H54 (cell line): ENCODE results near the gene MPIG6B.

Source experiments
- DNase-seq: peaks from one replicate; pipeline ENCODE4 v3.0.0; 2011; ENCODE audit warnings: low spot score, mixed read lengths; ENCODE audit not compliant: insufficient read length
- FAIRE-seq: peaks from 3 replicates; lab custom pipeline; 2011; peaks lifted over from hg19 to GRCh38; lab: Jason Lieb, UNC
- POLR2A ChIP-seq: IDR thresholded peaks from 2 replicates; pipeline ENCODE4 v1.6.1; 2011; ENCODE audit warnings: low read depth, mild to moderate bottlenecking, low read length

MPIG6B gene

GRCh38 chr6:31723245-31723979 is at the start of gene MPIG6B:
TSS of gene MPIG6B (plus strand) at chr6:31723373. CDS start at chr6:31723384, 11 bp downstream.
- FAIRE-seq (no peak), DNase-seq (no peak)
- no peak for TF ChIP-seq POLR2A

DNA sequence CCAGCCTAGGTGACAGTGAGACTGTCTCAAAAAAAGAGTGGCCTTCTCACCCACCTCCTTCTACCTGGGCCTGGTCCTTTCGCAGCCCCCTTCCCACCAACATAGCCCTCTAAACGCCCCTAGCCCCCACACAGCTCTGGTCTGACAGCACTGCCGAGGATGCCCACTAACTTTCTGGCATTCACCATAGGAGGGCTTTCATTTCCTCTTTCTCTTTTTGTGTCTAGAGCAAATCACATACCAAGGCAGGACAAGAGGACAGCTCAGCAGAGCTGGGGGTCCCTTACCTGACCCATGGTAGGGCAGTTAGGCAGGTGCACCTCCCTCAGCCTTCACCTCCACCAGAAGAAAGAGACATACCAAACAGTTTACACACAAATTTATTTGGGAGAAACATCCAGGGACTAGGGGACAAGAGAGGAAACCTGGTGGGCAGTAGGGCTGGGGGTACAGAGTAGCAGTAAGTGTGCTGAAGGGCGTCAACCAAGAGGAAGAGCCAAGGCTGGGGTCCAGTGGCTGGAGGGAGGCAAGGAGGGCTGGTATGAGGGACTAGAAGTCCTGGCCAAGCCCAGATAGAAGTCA is 46.8 kb upstream of the MPIG6B start:
- FAIRE-seq (no peak), DNase-seq (no peak)
- no peak for TF ChIP-seq POLR2A

DNA sequence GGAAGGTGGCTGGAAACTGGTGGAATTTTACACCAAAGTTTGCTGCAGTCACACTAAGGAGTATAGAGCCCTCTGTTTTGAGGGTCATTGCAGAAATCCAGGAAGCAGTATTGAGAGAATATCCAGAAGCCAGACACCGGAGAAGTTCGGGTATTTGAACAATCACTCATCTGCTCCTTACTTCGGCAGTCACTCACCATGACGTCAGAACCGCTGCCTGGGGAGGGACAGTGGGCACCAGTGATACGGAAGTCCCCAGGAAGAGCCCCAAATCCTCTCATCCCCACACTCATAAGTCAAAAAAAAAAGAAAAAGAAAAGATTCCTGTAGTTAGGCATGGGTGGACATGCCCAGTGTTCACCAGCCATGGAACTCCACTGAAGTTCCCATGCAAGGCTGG is 46.3 kb upstream of the MPIG6B start:
- FAIRE-seq (no peak), DNase-seq (no peak)
- TF ChIP-seq POLR2A = no peak

- DNase-seq = no peak
- TF ChIP-seq POLR2A = no peak
- no peak for FAIRE-seq
Measured at GRCh38 chr6:31677955-31678354, 45.2 kb upstream of the MPIG6B start.

DNA sequence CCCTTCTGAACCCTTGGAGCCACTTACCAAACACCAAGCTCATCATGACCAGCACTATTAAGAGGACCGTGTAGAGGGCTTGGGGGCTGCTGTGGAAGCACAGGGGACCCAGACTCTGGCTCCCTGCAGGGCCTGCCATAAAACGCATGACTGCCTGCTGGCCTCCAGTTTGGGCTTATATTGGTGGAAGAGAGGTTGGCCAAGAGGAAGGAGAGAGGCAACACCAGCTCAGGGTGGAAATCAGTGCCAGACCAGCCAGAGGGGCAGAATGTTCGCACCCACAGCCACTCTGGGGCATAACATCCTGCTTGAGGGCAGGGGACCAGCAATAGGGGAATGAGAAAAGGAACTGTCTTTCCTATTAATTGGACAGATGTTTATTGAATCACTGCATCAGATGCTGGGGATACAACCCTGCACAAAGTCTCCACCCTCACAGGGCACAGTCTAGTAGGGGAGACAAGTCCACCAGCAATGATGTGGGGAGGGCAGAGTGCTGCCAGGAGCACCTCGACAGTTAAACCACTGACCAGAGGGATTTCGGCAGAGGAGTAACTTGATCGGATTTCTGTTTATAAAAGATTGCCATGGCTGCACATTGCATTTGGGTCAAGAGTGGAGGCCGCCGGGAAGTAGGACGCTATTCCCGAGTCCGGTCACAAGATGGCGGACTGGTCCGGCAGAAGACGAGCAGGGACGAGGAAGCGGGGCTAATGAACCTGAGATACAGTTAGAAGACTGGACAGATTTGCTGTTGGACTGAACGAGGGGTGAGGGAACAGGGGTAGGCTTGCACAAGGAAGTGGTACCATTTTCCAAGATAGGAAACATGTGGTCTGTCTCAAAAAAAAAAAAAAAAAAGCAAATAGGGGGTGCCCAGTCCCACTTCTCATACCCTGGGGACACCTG is 42.7 kb upstream of the MPIG6B start, which contains the start of gene LY6G5C:
LY6G5C (minus strand) TSS at position 842 of the 909 bp plus-strand sequence; CDS start at position 148, 694 bp downstream.
- no peak for TF ChIP-seq POLR2A
- peak; percentile 20 for FAIRE-seq
- DNase-seq = peak; percentile 69

GRCh38 chr6:31681135-31681671 is 42.0 kb upstream of the MPIG6B start:
- no peak for TF ChIP-seq POLR2A
- no peak for FAIRE-seq
- no peak for DNase-seq

GRCh38 chr6:31683591-31683990 is 39.6 kb upstream of the MPIG6B start:
- DNase-seq (no peak), FAIRE-seq (no peak)
- TF ChIP-seq POLR2A = no peak

GRCh38 chr6:31686483-31686882 is 36.7 kb upstream of the MPIG6B start:
- no peak for FAIRE-seq
- no peak for TF ChIP-seq POLR2A
- DNase-seq = no peak

- no peak for TF ChIP-seq POLR2A
- DNase-seq (no peak), FAIRE-seq (no peak)
Measured at GRCh38 chr6:31687321-31687720, 35.9 kb upstream of the MPIG6B start.

- no peak for FAIRE-seq
- no peak for DNase-seq
- no peak for TF ChIP-seq POLR2A
Measured at GRCh38 chr6:31687860-31688693, 35.1 kb upstream of the MPIG6B start.

GRCh38 chr6:31689249-31690110 is 33.7 kb upstream of the MPIG6B start:
- DNase-seq = no peak
- TF ChIP-seq POLR2A = no peak
- FAIRE-seq = no peak

DNA sequence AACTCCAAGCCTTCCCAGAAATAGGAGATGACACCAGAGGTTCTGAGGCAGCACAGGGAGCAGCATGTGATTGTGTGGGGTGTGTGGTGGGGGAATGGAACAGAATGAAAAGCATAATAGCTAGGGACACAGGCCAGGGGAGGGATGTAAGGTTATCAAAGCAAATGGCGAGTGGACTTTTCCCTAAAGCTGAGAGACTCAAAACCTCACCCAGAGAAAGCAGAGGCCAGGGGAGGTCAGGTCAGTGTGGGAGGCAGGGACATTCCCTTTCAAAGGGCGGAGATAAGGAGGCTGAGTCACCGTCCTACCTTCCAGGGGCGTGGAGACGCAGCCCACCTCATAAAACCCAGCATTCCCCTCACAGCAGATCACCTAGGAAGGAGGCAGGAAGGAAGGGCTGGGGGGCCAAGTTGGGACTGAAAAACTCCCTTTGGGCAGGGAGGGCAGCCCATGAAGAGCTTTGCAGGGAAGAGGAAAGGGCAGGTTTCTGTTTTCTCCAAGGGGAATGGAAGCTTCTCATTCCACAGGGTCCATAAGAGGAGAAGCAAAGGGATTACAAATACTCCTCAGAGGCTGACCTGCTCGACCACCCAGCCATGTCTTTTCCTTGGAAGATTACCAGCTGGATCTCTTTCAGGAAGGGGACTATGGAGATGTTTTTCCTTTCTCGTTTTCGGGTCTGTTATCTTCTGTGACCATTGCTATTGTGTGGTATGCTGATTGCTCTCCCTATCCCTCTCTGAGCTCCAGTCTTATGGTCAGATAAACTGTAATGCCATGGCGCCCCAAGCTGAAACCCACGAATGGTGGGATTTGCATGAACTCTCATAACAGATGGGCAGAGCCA is 32.7 kb upstream of the MPIG6B start:
- no peak for DNase-seq
- TF ChIP-seq POLR2A = no peak
- no peak for FAIRE-seq
